HG03175 (cell line): ENCODE results near the gene FBXO31.
"Not testable (repeated sequence)": the region's sequence is repeated elsewhere in the genome, so short reads cannot be mapped to it uniquely, and the experiment has no call there.

Experiments
- ATAC-seq: cut with Tn5 transposase; IDR thresholded peaks from one replicate; pipeline ENCODE4 v1.9.1; 2021; ENCODE audit warnings: mild to moderate bottlenecking, moderate library complexity; ENCODE audit not compliant: unreplicated experiment

FBXO31 gene

DNA sequence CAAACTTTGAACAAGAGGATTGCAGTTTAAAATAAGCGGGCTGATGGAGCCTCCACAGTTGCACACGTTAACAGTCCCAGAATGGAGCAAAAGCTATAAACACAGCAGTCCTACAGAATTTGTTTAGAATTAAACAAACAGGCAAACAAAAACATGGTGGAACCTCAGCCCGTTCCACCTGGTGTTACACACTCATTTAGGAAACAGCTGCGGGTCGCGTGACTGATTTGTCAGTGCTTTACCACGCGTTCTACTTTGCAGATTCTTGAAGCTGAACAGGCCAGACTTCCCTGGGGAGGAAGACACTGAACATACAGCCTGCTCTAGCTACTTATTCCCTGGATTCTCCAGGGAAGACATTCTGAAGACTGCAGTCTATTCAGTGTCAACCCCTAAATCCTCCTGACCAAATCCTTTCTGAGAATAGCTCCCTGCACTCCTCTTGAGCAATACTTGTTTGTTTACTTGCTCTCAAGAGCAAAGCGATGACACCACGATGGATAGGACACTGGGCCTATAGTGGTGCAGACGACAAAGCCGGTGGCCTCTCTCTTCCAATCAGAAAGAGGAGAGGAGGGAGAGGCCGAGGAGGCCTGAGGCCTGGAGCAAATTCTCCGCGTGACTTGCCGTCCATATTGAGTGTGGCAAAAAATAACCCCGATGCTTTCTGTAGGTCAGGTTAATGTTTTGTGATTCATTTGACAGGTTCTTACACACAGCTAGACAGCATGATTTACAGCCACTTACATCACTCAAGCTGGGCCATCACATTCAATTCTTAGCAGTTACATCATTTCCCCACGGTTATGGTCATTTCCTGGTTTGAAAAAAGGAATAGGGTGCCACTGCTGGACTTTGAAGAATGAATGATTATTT is 4.6 kb upstream of the FBXO31 start:
- peak; percentile 60 for ATAC-seq

DNA sequence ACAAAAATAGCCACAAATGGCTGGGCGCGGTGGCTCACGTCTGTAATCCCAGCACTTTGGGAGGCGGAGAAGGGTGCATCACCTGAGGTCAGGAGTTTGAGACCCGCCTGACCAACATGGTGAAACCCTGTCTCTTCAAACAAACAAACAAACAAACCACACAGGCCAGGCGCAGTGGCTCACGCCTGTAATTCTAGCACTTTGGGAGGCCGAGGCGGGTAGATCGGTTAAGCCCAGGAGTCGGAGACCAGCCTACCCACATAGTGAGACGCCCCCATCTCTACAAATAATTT is 1.2 kb upstream of the FBXO31 start:
- not testable (repeated sequence) for ATAC-seq

DNA sequence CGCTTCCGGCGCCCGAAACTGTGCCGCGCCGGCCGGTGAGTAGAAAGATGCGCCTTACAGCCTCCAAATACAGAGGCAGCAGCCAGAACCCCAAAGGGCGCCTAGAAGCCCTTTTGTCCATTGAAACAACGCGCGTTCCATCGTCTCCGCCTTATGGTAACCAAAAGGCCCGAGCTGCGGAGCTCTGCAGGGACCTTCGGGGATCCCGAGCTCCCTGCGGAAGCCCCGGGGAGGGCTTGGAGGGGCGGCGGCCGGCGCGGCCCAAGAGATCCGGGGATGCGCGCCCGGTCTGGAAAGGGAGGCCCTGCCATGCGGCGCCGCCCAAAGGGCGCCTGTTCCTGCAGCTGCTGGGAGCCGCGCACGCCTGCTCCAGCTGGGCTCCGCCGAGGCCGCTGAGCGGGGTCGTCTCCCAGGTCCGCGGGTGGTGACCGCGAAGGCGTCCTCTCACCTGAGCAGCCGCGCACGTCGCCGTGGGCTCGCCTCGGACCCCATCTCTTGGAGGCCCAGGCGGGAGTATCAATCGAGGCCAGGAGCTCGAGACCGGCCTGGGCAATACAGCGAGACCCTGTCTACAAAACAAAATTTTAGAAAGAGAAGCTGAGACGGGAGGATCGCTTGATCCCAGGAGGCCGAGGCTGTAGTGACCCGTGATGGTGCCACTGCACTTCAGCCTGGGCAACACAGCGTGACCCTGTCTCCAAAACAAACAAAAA is 742 bp upstream of the FBXO31 start:
- ATAC-seq, result no peak

DNA sequence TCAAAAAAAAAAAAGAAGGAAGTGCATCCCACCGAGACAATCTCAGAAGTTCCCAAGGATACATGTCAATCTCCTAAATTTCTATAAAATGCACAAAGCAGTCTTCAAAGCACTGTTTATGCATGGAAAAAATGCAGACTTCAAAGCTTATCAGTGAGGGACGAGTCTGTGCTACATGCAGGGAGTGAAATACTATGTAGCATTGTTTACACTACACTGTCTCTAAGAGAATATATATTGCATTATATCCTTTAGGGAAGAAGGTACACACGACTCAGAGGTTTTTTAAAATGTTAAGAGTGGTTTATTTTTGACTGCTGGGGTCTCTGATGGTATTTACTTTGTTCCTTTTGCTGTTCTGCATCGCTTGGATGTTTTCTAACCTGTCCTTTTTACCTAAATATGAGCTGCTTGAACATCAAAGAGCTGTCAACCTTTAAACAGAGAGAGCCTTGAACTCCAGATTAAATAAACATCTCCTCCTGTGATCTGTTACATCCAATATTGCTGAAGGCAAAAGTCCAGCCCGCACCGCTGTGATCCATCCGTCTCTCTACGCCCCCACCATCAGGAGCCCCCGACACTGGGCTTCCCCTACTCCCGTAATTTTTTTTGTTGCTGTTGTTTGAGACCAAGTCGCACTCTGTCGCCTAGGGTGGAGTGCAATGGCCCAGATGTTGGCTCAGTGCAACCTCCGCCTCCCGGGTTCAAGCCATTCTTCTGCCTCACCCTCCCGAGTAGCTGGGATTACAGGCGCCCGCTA is 1.4 kb downstream of the FBXO31 start:
- ATAC-seq, result no peak

DNA sequence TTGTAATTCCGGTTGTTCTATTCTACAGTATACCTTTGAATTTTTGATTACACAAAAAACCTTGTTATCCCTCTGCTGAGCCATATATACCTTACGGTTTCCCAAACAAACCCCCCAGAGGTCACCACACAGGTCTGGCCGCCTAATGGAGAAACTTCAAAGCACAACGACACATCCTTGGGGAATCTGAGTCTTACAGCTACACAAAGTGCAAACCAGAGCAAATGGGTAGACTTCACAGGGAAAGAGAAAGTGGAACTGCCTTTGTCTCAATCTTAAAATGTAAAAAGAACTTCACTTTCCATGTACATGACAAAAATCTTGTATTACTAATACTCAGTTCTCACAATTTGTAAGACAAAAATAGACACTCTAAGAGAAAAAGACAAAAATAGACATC is 2.7 kb downstream of the FBXO31 start:
- no peak for ATAC-seq

DNA sequence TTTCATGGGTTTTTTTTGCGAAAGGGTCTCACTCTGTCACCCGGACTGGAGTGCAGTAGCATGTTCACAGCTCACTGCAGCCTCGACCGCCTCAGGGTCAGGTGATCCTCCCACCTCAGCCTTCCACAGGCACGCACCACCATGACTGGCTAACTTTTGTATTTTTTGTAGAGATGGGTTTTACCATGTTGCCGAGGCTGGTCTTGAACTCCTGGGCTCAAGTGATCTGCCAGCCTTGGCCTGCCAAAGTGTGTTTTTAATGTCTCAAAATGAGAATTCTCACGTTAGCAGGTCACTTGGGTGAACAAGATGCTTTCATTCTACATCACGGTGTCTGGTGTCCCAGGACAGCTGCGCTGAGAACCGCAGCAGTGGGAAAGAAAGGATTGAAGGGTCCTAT is 3.2 kb downstream of the FBXO31 start:
- ATAC-seq, result no peak

DNA sequence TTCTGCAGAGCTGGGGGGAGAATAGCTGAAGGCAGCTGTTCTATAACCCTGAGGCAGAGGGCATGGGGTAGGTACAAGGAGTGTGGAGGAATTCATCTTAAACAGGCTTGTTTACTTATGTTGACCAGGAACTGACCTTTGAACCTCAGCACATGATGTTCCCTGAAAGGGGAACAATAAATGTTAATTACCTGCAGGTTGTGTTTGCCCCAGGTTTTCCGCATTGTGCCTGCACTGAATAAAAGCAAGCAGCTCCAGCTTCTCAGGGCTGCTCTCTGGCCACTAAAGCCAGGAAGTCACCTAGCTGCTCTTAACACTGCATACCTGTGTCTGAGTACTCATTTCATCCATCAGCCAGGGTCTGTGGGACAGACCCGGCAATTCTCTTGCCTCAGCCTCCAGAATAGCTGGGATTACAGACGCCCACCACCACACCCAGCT is 4.2 kb downstream of the FBXO31 start:
- ATAC-seq, result not testable (repeated sequence)

DNA sequence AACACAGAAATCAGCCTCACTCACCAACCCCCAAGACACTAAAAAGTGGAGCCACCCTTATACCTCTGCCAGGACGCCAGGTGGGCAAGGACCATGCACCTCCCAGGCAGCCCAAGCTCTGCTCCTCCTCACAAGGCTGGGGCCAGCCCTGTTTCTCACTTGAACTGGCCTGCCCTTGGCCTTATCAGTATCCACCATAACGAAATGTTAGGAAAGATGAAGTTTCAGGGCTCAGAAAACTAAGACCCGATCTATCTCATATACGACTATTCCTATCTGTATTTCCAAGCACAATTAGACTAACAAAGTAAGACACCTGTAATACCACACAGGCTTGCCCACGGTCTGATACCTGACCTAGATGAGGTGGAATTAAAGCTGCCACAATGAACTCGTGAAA is 6.9 kb downstream of the FBXO31 start:
- no peak for ATAC-seq

DNA sequence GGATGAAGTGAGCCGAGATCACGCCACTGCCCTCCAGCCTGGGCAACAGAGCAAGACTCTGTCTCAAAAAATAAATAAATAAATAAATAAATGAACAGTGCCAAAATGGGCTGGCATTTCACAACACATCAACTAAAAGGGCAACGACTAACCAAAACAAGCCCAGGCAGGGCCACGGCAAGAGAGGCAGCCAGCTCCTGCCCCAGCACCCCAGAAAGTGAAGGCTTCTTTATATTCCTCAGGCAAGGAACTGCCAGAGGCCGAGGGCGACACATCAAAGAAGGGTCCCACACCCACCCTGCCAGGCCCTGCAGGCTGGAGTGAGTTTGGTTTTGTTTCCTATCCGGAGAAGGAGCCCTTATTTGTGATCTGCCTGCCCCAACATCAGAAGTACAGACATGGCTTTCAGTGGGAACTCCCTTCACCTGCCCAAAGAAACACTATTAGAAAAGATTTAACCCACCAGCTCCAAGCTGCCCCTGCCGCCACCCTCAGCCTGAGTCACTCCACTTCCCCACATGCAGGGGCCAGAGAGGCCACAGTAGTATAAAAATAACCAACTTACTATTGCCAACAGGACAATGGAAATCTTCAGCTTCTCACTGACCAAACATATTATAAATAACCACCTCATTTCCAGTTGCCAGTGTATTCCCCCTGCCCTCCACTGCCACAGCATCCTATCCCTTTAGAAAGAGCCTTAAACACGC is 8.0 kb downstream of the FBXO31 start:
- no peak for ATAC-seq

DNA sequence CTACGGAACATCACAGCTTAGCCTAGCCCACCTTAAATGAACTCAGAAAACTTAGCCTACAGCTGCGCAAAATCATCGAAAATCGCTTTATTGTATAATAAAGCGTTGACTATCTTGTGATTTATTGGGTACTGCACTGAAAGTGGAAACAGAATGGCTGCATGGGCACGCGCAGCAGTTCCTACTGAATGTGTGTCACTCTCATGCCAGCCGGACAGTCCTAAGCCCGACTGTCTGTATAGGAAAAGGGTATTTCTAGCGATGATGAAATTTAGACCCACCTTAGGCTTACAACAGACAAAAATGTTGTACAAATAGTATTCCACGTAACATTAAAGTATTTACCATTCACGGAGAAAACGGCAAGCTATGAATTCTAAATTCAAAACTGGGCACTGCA is 9.3 kb downstream of the FBXO31 start:
- no peak for ATAC-seq

DNA sequence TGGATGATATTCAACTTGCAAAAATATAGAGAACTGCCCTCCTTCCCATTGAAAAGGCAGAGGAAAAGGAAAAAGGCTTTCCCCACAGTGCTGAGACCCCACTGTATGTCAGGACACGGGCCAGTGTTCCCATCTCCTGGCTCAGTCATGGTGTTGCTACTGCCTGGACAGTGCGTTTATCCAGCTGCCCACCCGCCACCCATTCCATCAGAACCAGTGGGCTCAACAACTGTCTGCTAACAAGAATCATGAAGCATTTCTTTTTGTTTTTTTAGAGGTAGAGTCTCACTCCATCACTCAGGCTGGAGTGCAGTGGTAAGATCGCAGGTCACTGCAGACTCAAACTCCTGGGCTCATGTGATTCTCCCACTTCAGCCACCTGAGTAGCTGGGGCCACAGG is 11.3 kb downstream of the FBXO31 start:
- no peak for ATAC-seq

DNA sequence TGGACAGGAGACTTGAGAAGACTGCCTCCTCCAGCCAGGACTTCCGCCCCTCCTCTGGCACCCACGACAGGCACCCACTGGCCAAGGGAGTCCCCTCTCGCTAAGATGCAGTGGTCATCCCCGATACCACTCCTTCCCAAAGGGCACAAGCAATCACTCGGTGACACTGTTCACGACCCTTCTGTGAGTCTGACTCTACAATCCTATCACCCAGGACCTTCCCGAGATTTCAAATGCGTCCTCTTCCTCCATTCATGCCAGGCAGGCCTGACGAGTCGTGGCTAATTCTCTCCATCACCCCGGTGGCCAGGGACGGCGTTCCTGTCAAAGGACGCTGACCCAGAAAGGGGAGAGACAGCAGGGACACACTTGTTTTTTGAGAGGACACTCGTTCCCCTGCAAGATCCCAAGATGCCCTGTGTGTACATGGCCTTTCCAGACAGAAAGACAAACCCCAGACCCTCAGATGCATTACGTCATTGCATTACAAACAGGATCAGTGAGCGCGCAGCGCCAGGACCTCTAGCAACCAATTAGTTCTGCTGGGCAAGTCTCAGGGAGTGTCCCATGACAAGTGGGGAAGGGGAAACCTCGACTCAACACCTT is 12.2 kb downstream of the FBXO31 start:
- no peak for ATAC-seq

DNA sequence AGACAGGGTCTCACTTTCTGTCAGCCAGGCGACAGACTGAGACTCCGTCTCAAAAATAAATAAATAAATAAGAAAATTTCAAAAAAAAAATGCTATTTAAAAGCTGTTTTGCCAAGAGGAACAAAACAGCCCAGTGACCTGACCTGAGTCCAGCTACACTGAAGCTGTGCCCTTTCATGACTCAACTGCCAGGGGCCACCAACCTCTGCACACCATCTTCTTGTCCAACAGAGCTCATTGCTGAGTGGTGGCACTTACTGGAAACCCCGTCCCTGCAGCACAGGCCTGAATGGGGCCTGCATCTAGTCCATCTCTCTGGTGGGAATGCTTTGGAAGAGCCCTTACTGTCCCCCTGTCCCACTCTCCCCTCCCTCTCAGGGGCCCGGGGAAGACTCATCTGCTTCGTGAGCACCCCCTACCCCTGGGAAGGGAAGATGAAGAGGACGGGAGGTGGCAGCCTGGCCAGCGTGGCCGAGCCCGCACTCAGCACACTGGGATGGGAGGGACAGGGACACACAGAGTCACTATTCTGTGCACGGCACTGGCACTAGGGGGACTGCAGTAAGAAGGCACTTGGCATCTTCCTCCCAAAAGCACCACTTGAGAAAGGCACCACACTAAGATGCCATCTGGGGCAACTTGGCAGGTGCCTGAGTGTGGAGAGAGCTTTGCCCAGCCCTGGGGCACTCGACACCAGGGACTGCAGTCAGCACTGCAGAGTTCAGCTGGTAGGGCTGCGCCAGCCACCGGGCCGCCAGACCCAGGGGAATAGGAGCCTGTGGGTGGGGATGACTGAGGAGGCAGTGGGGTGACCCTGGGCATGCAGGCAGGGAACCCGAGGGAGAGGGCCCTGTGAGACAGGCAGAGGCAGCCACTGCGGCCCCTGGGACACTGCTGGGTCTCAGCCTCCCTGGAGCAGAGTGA is 13.5 kb downstream of the FBXO31 start:
- ATAC-seq, result no peak

DNA sequence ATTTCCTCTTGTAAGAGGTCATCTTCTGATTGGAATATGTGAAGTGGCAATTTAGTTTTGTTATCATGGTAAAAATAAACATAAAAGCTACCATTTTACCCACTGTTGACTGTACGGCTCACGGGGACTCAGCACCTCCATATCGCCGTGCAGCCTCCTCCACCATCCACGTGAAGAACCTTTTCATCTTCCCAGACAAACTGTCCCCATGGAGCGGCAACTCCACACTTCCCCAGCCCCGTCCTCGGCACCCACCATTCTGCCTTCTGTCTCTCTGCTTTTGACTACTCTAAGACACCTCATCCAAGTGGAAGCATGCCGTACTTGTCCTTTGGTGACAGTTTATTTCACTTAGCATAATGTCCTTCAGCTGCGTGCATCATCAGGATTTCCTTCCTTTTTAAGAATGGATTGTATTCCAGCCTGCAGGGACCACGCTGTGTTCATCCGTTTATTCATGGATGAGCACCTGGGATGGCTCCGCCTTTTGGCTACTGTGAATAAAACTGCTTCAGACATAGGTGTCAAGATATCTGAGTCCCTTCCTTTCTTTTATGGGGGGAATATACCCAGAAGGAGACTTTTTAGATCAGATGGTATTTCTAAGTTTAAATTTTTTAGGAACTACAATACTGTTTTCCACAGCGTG is 14.3 kb downstream of the FBXO31 start:
- no peak for ATAC-seq

DNA sequence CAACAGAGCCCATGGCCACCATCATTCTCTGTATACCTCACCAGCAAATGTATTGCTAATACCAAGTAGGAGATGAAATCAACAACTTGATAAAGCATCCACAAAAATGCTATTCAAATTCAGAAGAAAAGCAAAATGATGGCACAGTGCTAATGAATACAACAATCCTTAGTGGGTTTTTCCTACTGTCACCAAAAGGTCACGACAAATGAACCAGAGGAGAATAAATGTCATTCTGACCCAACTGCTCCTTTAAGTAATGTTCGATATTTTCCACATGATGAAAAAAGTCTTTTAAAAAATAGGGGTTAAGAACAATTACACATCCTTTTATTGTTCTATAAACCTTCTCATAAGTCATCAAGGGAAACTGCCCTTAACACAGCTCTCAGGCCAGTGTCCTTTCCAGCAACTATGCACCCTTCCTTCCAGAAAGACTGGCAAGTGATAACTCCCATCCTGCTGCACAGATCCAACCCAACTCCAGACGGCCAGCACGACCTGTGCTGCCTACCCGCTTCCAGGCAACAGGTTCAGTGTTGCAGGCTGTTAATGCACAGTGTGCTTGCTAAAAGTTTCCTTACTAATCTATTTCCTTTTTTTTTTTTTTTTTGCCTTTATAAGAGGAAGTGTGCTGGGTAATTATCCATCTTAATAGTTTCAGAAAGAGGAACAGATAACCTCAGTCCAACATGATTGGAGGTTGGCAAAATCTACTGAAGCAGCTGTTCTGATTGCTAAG is 15.4 kb downstream of the FBXO31 start:
- ATAC-seq, result no peak

DNA sequence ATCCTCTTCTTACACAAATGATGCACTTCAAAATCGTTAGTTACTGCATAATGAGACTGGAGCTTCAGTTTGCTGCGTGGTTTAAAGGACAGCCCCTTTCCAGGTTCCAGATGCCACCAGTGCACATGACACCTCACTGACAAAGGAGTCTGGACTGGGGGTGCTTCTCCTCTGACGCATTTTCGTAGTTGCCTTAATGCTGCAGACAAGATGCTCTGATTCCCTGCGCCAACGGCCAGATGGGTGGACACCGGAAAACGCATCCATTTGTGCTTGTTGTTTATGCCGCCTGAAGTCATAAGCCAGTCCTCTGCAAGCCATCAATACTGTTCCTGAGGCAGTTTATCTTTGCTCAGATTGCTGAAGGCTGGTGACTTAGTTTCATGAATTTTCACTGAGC is 16.0 kb downstream of the FBXO31 start:
- no peak for ATAC-seq

DNA sequence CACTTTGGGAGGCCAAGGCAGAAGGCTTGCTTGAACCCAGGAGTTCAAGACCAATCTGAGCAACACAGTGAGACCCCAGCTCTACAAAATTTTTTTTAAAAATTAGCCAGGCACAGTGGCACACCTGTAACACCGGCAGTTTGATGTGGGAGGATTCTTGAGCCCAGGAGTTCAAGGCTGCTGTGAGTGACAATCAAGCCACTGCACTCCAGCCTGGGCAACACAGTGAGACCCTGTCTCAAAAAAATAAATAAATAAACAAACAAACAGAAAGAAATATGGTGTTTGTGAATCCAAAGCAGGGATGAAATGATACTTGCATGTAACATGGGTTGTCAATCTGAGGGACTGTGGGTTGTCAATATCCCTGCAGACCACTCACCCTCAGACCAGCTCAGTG is 16.6 kb downstream of the FBXO31 start:
- no peak for ATAC-seq

DNA sequence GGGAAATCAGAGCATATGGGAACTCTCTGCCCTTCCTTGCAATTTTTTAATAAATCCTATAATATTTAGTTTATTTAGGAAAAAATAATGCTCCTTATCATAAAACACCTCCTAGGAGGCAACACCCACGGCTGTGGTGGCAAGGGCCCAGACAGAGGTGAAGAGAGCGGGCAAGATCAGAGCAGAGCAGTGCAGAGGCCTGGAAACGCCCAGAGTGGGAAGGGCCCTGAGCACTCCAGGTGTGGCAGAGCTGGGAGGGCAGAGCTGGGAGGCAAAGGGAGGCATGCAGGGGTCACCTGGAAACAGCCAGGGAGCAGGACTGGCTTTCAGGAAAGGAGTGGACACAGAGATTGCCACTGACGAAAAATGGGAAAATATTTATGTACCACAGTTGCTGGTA is 17.3 kb downstream of the FBXO31 start:
- no peak for ATAC-seq
